ENCODE results near the gene ARHGEF10L.

DNA sequence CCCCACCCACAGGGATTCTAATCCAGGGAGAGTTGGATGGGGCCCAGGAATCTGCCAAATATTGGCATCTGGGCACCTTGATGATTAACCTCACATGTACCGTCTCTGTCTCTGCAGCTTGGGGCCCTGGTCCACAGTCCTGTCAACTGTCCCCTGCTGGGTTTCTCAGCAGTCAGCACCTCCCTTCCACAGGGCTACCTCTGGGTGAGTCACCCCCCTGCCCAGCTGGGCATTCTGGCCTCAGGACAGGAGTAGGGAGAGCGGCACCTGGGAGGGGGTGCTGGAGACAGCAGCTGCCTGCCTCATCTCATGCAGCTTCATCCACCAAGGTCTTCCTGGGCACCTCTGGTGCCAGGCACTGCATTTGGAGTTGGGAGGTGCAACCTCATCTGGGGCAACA, 115.0 kb downstream of the ARHGEF10L start:
- TF ChIP-seq, protein P1, sequence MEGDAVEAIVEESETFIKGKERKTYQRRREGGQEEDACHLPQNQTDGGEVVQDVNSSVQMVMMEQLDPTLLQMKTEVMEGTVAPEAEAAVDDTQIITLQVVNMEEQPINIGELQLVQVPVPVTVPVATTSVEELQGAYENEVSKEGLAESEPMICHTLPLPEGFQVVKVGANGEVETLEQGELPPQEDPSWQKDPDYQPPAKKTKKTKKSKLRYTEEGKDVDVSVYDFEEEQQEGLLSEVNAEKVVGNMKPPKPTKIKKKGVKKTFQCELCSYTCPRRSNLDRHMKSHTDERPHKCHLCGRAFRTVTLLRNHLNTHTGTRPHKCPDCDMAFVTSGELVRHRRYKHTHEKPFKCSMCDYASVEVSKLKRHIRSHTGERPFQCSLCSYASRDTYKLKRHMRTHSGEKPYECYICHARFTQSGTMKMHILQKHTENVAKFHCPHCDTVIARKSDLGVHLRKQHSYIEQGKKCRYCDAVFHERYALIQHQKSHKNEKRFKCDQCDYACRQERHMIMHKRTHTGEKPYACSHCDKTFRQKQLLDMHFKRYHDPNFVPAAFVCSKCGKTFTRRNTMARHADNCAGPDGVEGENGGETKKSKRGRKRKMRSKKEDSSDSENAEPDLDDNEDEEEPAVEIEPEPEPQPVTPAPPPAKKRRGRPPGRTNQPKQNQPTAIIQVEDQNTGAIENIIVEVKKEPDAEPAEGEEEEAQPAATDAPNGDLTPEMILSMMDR (IDR thresholded peaks at IDR 0.05; ENCODE audit: borderline replicate concordance, extremely low read depth, low read length, poor library complexity, severe bottlenecking): no peak
- no peak for TF ChIP-seq EZH2 (IDR thresholded peaks at IDR 0.05; ENCODE audit: borderline replicate concordance, low read depth, low read length, severe bottlenecking)
